ENCODE results near the gene PCK1. TPM values are rescaled to one million over a fixed set of nuclear protein-coding genes. Genes with fewer than 3 reads are reported as not detected.

The PCK1 gene
- total RNA-seq, 4 donors from 2014 or later = 2.2 to 6.3 (median 5.2) TPM

DNA sequence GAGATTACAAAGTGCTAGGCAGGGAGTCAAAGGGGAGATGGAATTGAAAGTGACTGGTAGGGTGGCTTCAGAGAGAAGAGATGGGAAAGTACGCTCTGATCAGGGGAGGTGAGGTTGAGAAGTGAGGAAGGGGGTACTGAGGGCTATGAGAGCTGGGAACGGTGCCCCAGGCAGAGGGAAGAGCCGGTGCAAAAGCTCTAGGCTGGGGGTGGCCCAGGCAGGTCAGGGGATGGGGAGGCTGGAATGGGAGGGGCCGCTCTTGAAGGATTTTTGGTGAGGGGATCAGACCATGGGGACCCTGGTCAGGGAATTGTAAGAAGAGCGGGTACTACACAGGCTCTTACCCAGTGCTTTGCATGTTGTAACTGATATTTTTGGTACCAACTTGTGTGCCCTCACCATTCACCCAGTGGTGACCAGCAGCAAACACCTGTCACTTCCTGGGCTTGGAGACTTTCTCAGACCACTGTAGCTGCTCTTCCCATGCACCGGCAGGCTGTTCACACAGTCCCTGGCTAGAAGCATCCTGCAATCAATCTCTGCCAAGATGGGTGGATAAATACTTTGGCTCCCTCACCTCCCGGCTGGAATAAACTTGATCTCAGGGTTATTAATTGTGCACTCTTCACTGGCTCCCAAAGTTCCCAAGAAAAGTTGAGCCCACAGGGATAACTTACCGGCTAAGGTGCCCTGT, 24.0 kb downstream of the PCK1 start:
- TF ChIP-seq POLR2A (IDR thresholded peaks at IDR 0.05) (no peak), EP300 (IDR thresholded peaks at IDR 0.05) (no peak)
- 61% methylated on average over 8 of the region's 8 CpGs for WGBS
- Histone ChIP-seq H3K4me3 (no peak overlapping the region), H3K36me3 (no peaks in the 10 kb centered on the region), H3K9me3 (no peaks in the 10 kb centered on the region), H3K27me3 (peaks cover 76% of the 10 kb centered on the region), H3K4me1 (peaks cover 11% of the 10 kb centered on the region), H3K27ac (no peak overlapping the region)
- no peak for DNase-seq (ENCODE audit: low spot score in 2 of 2)

GRCh38 chr20:57585466-57586213, 24.7 kb downstream of the PCK1 start:
- TF ChIP-seq POLR2AphosphoS5 (IDR thresholded peaks at IDR 0.05) (no peak), EP300 (IDR thresholded peaks at IDR 0.05) (no peak), POLR2A (IDR thresholded peaks at IDR 0.05) (no peak)
- TF ChIP-seq, protein P1, sequence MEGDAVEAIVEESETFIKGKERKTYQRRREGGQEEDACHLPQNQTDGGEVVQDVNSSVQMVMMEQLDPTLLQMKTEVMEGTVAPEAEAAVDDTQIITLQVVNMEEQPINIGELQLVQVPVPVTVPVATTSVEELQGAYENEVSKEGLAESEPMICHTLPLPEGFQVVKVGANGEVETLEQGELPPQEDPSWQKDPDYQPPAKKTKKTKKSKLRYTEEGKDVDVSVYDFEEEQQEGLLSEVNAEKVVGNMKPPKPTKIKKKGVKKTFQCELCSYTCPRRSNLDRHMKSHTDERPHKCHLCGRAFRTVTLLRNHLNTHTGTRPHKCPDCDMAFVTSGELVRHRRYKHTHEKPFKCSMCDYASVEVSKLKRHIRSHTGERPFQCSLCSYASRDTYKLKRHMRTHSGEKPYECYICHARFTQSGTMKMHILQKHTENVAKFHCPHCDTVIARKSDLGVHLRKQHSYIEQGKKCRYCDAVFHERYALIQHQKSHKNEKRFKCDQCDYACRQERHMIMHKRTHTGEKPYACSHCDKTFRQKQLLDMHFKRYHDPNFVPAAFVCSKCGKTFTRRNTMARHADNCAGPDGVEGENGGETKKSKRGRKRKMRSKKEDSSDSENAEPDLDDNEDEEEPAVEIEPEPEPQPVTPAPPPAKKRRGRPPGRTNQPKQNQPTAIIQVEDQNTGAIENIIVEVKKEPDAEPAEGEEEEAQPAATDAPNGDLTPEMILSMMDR (IDR thresholded peaks at IDR 0.05) = no peak

GRCh38 chr20:57586370-57586793, 25.5 kb downstream of the PCK1 start:
- WGBS = 61% methylated on average over 7 of the region's 8 CpGs
- no peak for TF ChIP-seq POLR2AphosphoS5 (IDR thresholded peaks at IDR 0.05)
- TF ChIP-seq, protein P1 (IDR thresholded peaks at IDR 0.05) = no peak

More at GRCh38 chr20:57585466-57586213, 24.7 kb downstream of the PCK1 start:
- no peak for DNase-seq (ENCODE audit: low spot score in 2 of 2)
- H3K27me3 ChIP-seq = peaks cover 69% of the 10 kb centered on the region
- H3K4me3 ChIP-seq = no peak overlapping the region
- H3K9me3 ChIP-seq = no peaks in the 10 kb centered on the region
- peaks cover 7% of the 10 kb centered on the region for H3K4me1 ChIP-seq
- 76% methylated on average over 17 of the region's 17 CpGs for WGBS
- H3K27ac ChIP-seq = no peak overlapping the region
- no peaks in the 10 kb centered on the region for H3K36me3 ChIP-seq

GRCh38 chr20:57586943-57587277, 26.0 kb downstream of the PCK1 start:
- WGBS = 88% methylated on average over 10 of the region's 10 CpGs
- H3K36me3 ChIP-seq = no peaks in the 10 kb centered on the region
- no peaks in the 10 kb centered on the region for H3K9me3 ChIP-seq
- H3K27me3 ChIP-seq = peaks cover 58% of the 10 kb centered on the region
- H3K27ac ChIP-seq = no peak overlapping the region
- TF ChIP-seq, protein P1 (IDR thresholded peaks at IDR 0.05) = no peak
- no peak for TF ChIP-seq POLR2A (IDR thresholded peaks at IDR 0.05)
- no peak for TF ChIP-seq EP300 (IDR thresholded peaks at IDR 0.05)
- no peak for TF ChIP-seq POLR2AphosphoS5 (IDR thresholded peaks at IDR 0.05)
- no peak overlapping the region for H3K4me3 ChIP-seq
- peaks cover 6% of the 10 kb centered on the region for H3K4me1 ChIP-seq
- no peak for DNase-seq (ENCODE audit: low spot score in 2 of 2)

More at GRCh38 chr20:57586370-57586793, 25.5 kb downstream of the PCK1 start:
- Histone ChIP-seq H3K27me3 (peaks cover 62% of the 10 kb centered on the region), H3K9me3 (no peaks in the 10 kb centered on the region), H3K4me1 (peaks cover 6% of the 10 kb centered on the region), H3K4me3 (no peak overlapping the region), H3K36me3 (no peaks in the 10 kb centered on the region), H3K27ac (no peak overlapping the region)
- no peak for DNase-seq (ENCODE audit: low spot score in 2 of 2)

DNA sequence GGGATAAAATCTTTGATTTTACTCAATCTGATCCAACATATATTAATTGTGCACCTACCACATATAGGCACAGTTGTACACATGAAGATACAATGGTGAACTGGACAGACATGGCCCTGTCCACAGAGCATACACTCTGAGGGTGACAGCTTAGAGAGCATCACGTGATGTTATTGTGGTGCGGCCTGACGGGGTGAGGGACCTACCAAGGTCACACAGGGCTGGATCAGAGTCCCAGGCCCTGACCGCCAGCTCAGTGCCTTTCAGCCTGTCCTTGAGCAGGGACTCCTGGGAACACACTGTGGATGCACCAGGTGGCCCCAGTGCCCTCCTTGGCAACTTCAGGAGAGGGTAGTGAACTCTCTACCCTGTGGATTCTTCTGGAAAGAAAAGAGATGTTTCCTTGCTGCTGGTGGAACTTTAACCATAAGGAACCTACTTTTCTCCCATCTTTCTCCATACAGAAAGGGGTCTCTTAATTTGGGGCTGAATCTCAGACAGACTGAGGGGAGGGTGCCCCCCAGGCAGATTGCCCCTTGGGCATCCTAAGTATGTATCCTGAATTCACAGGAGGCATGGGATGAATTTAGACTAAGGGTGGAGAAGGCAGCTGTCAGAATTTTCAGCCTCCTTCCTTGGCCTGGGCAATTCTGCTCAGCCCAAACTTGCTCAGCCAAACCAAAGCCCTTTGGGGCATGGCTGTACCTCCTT, 26.5 kb downstream of the PCK1 start:
- Histone ChIP-seq H3K9me3 (no peaks in the 10 kb centered on the region), H3K27ac (no peak overlapping the region), H3K36me3 (no peaks in the 10 kb centered on the region), H3K4me1 (peaks cover 6% of the 10 kb centered on the region), H3K4me3 (no peak overlapping the region), H3K27me3 (peaks cover 52% of the 10 kb centered on the region)
- DNase-seq (ENCODE audit: low spot score in 2 of 2) = no peak
- TF ChIP-seq, protein P1 (IDR thresholded peaks at IDR 0.05) = no peak
- TF ChIP-seq EP300 (IDR thresholded peaks at IDR 0.05) = no peak
- TF ChIP-seq POLR2AphosphoS5 (IDR thresholded peaks at IDR 0.05) = no peak
- 98% methylated on average over 4 of the region's 4 CpGs for WGBS

Measured in suprapubic skin (tissue), 4 donors.